Mesenchymal stem cell (in vitro differentiated cells and primary cell): ENCODE results near the gene TRPM1. TPM values are rescaled to one million over a fixed set of nuclear protein-coding genes. Genes with fewer than 3 reads are reported as not detected.
A peak's percentile ranks its signal among the peaks of the same experiment; 100 is the strongest.

Source experiments
- DNase-seq: peaks from one replicate; pipeline ENCODE4 v3.0.0-alpha.2; 2013
- H2AFZ ChIP-seq: one replicate; pipeline ENCODE4 v1.6.1; 2013; ENCODE audit warnings: low read depth, mild to moderate bottlenecking, control low read depth, inconsistent platforms, low read length, moderate library complexity
- H2AK5ac ChIP-seq: 2 replicates; pipeline ENCODE4 v1.6.1; 2013; ENCODE audit warnings: low read length, moderate library complexity, mild to moderate bottlenecking, inconsistent platforms; ENCODE audit not compliant: severe bottlenecking
- H2BK120ac ChIP-seq: one replicate; pipeline ENCODE4 v1.6.1; 2013; ENCODE audit warnings: low read depth, mild to moderate bottlenecking, inconsistent platforms, low read length, moderate library complexity
- H2BK12ac ChIP-seq, 2 experiments: one replicate each; pipeline ENCODE4 v1.6.1; 2013; ENCODE audit warnings: inconsistent platforms in 2 of 2, low read length in 2 of 2, mild to moderate bottlenecking in 2 of 2, moderate library complexity in 2 of 2, control low read depth in 1 of 2
- H2BK15ac ChIP-seq: one replicate; pipeline ENCODE4 v1.6.1; 2013; ENCODE audit warnings: mild to moderate bottlenecking, low read depth, inconsistent platforms; ENCODE audit not compliant: poor library complexity, severe bottlenecking
- H2BK5ac ChIP-seq: 2 replicates; pipeline ENCODE4 v1.6.1; 2013; ENCODE audit warnings: low read depth, mild to moderate bottlenecking, low read length, control low read depth, inconsistent platforms; ENCODE audit not compliant: poor library complexity, severe bottlenecking
- H3K14ac ChIP-seq, 2 experiments: one replicate each; pipeline ENCODE4 v1.6.1; 2013; ENCODE audit warnings: inconsistent platforms in 2 of 2, low read length in 2 of 2, control low read depth in 1 of 2, mild to moderate bottlenecking in 1 of 2, moderate library complexity in 1 of 2
- H3K18ac ChIP-seq, 2 experiments: one replicate each; pipeline ENCODE4 v1.6.1; 2013; ENCODE audit warnings: inconsistent platforms in 2 of 2, low read length in 2 of 2, control low read depth in 1 of 2, low read depth in 1 of 2, mild to moderate bottlenecking in 1 of 2
- H3K23ac ChIP-seq, 2 experiments: one replicate each; pipeline ENCODE4 v1.6.1; 2013; ENCODE audit warnings: inconsistent platforms in 2 of 2, low read length in 2 of 2, mild to moderate bottlenecking in 2 of 2, moderate library complexity in 2 of 2, control low read depth in 1 of 2
- H3K27ac ChIP-seq: 2 replicates; pipeline ENCODE4 v1.5.1; 2013; ENCODE audit warnings: mild to moderate bottlenecking, moderate library complexity, low read length, control low read depth, inconsistent platforms; ENCODE audit not compliant: poor library complexity, severe bottlenecking
- H3K27me3 ChIP-seq, 2 experiments: 2 replicates each; pipeline versions ENCODE4 v1.6.1 to v1.7.0; 2013; ENCODE audit warnings: low read length in 2 of 2, mild to moderate bottlenecking in 2 of 2, moderate library complexity in 2 of 2, control low read depth in 1 of 2, inconsistent platforms in 1 of 2; ENCODE audit not compliant: control insufficient read depth in 1 of 2, insufficient read depth in 1 of 2
- H3K36me3 ChIP-seq, 2 experiments: 2 replicates each; pipeline versions ENCODE4 v1.6.1 to v1.7.0; 2013; ENCODE audit warnings: low read length in 2 of 2, control low read depth in 1 of 2, inconsistent platforms in 1 of 2, low read depth in 1 of 2, mild to moderate bottlenecking in 1 of 2; ENCODE audit not compliant: insufficient read depth in 2 of 2, control insufficient read depth in 1 of 2
- H3K4ac ChIP-seq, 2 experiments: one replicate each; pipeline ENCODE4 v1.6.1; 2013; ENCODE audit warnings: inconsistent platforms in 2 of 2, low read length in 2 of 2, mild to moderate bottlenecking in 2 of 2, moderate library complexity in 2 of 2, control low read depth in 1 of 2, low read depth in 1 of 2
- H3K4me1 ChIP-seq: 2 replicates; pipeline ENCODE4 v1.6.1; 2013; ENCODE audit warnings: low read depth, low read length, control low read depth; ENCODE audit not compliant: control insufficient read depth, insufficient read depth
- H3K4me2 ChIP-seq: 2 replicates; pipeline ENCODE4 v1.6.1; 2013; ENCODE audit warnings: low read length, mild to moderate bottlenecking, inconsistent platforms; ENCODE audit not compliant: poor library complexity, severe bottlenecking
- H3K4me3 ChIP-seq, 2 experiments: 2 replicates each; pipeline versions ENCODE4 v1.5.1 to v1.7.0; 2013; ENCODE audit warnings: low read length in 2 of 2, mild to moderate bottlenecking in 2 of 2, control low read depth in 1 of 2, low read depth in 1 of 2; ENCODE audit not compliant: insufficient read depth in 1 of 2
- H3K79me1 ChIP-seq: replicated peaks from 2 replicates; pipeline ENCODE4 v1.6.1; 2013; ENCODE audit warnings: mild to moderate bottlenecking, control low read depth, low read length, inconsistent platforms; ENCODE audit not compliant: poor library complexity, severe bottlenecking
- H3K9ac ChIP-seq: 2 replicates; pipeline ENCODE4 v1.7.0; 2013; ENCODE audit warnings: mild to moderate bottlenecking, low read length, moderate library complexity
- H3K9me3 ChIP-seq: 2 replicates; pipeline ENCODE4 v1.7.0; 2013; ENCODE audit warnings: mild to moderate bottlenecking, low read length; ENCODE audit not compliant: control insufficient read depth
- H4K8ac ChIP-seq: one replicate; pipeline ENCODE4 v1.6.1; 2013; ENCODE audit warnings: inconsistent platforms, mild to moderate bottlenecking, low read length, moderate library complexity
- H4K91ac ChIP-seq: one replicate; pipeline ENCODE4 v1.6.1; 2013; ENCODE audit warnings: mild to moderate bottlenecking, low read length, inconsistent platforms
- whole genome bisulfite sequencing: methylation state at CpG from one replicate; pipeline ENCODE4 v1.1.7; 2013; ENCODE audit warnings: mixed read lengths; 5-methylcytosine and 5-hydroxymethylcytosine counted together
- small RNA-seq: library from polyadenylated mRNA; stranded (forward); fragments of <200 nt; extraction: miRNeasy Mini kit (QIAGEN cat#:217004); gene quantifications from one replicate; pipeline ENCODE3, GENCODE V24; 2013; ENCODE audit warnings: low read depth

TRPM1 gene

GRCh38 chr15:30953731-30954378 is 147.7 kb downstream of the TRPM1 start:
- Histone ChIP-seq H4K91ac (peak overlapping the region; percentile 88), H2AFZ (no peak overlapping the region), H4K8ac (peak overlapping the region; percentile 91), H3K27me3 (no peaks in the 10 kb centered on the region), H3K14ac (no peak overlapping the region), H3K9me3 (peaks cover 10% of the 10 kb centered on the region), H2BK120ac (no peak overlapping the region), H3K4me2 (no peak overlapping the region), H2BK5ac (no peak overlapping the region), H3K36me3 (peaks cover 48 to 77% of the 10 kb centered on the region in 2 experiments), H3K18ac (peak overlapping the region; percentile 49 to 59), H3K9ac (no peak overlapping the region), H3K23ac (no peak overlapping the region), H2BK12ac (no peak overlapping the region), H3K4me1 (peaks cover 18% of the 10 kb centered on the region), H3K4ac (peak overlapping the region in 1 of 2 experiments; percentile 35), H2BK15ac (no peak overlapping the region), H3K79me1 (peaks cover 19% of the 10 kb centered on the region), H3K27ac (peak overlapping the region; percentile 76), H2AK5ac (peak overlapping the region; percentile 7), H3K4me3 (peak overlapping the region in 1 of 2 experiments; percentile 11)
- peak; percentile 89 for DNase-seq
- WGBS, result 20% methylated on average over 7 of the region's 7 CpGs

- H3K9ac ChIP-seq, result no peak overlapping the region
- 95% methylated on average over 6 of the region's 7 CpGs for WGBS
- no peak overlapping the region for H3K23ac ChIP-seq
- peaks cover 48 to 77% of the 10 kb centered on the region in 2 experiments for H3K36me3 ChIP-seq
- H3K27me3 ChIP-seq, result no peaks in the 10 kb centered on the region
- H2BK5ac ChIP-seq, result no peak overlapping the region
- no peak overlapping the region for H3K4me3 ChIP-seq
- H3K9me3 ChIP-seq, result peaks cover 11% of the 10 kb centered on the region
- H2BK15ac ChIP-seq, result no peak overlapping the region
- H2AFZ ChIP-seq, result no peak overlapping the region
- H3K27ac ChIP-seq, result peak overlapping the region; percentile 23
- peak overlapping the region in 1 of 2 experiments; percentile 72 for H2BK12ac ChIP-seq
- no peak overlapping the region for H3K14ac ChIP-seq
- no peak overlapping the region for H3K4ac ChIP-seq
- H3K4me2 ChIP-seq, result no peak overlapping the region
- peak overlapping the region in 1 of 2 experiments; percentile 51 for H3K18ac ChIP-seq
- H2BK120ac ChIP-seq, result no peak overlapping the region
- H2AK5ac ChIP-seq, result peak overlapping the region; percentile 35
- H3K79me1 ChIP-seq, result peaks cover 19% of the 10 kb centered on the region
- H4K91ac ChIP-seq, result no peak overlapping the region
- peak; percentile 4 for DNase-seq
- peaks cover 18% of the 10 kb centered on the region for H3K4me1 ChIP-seq
- H4K8ac ChIP-seq, result no peak overlapping the region
Observed at GRCh38 chr15:30953183-30953582, 148.3 kb downstream of the TRPM1 start.

Small RNAs within 50 kb of the gene (small RNA-seq; reads per million reads assigned to genes)
- not detected for gene MIR211
- not detected for gene RNU6-466P
